ENCODE results near the gene VSTM2B.

DNA sequence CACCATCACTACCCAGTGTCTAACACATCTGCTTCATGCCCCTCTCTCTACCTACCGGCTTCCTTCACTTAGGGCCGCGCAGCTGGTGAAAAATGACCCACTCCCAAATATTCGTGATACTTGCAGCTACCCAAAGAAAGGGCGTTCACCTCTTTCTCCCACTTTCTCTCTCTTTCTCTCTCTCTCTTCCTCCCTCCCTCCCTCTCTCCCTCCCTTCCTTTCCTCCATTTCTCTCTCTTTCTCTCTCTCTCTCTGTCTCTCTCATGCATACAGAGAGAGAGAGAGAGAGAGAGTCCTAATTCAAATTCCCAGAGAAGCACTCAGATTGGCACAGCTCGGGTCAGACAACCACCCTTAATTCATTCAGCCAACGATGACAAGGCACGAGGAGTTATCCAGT lies 52.6 kb downstream of the VSTM2B start:
- TF ChIP-seq, protein P1, sequence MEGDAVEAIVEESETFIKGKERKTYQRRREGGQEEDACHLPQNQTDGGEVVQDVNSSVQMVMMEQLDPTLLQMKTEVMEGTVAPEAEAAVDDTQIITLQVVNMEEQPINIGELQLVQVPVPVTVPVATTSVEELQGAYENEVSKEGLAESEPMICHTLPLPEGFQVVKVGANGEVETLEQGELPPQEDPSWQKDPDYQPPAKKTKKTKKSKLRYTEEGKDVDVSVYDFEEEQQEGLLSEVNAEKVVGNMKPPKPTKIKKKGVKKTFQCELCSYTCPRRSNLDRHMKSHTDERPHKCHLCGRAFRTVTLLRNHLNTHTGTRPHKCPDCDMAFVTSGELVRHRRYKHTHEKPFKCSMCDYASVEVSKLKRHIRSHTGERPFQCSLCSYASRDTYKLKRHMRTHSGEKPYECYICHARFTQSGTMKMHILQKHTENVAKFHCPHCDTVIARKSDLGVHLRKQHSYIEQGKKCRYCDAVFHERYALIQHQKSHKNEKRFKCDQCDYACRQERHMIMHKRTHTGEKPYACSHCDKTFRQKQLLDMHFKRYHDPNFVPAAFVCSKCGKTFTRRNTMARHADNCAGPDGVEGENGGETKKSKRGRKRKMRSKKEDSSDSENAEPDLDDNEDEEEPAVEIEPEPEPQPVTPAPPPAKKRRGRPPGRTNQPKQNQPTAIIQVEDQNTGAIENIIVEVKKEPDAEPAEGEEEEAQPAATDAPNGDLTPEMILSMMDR (IDR thresholded peaks at IDR 0.05; ENCODE audit: low read depth, low read length) = no peak
- TF ChIP-seq EZH2phosphoT487 (IDR thresholded peaks at IDR 0.05; ENCODE audit: low read depth) = no peak
